GM21360 (cell line): Measurements from ENCODE around the gene RAPGEF4.
A peak's percentile ranks its signal among the peaks of the same experiment; 100 is the strongest.

Experiments
- ATAC-seq: cut with Tn5 transposase; IDR thresholded peaks from one replicate; pipeline ENCODE4 v1.9.1; 2021; ENCODE audit warnings: mild to moderate bottlenecking, moderate library complexity; ENCODE audit not compliant: unreplicated experiment

Gene RAPGEF4

DNA sequence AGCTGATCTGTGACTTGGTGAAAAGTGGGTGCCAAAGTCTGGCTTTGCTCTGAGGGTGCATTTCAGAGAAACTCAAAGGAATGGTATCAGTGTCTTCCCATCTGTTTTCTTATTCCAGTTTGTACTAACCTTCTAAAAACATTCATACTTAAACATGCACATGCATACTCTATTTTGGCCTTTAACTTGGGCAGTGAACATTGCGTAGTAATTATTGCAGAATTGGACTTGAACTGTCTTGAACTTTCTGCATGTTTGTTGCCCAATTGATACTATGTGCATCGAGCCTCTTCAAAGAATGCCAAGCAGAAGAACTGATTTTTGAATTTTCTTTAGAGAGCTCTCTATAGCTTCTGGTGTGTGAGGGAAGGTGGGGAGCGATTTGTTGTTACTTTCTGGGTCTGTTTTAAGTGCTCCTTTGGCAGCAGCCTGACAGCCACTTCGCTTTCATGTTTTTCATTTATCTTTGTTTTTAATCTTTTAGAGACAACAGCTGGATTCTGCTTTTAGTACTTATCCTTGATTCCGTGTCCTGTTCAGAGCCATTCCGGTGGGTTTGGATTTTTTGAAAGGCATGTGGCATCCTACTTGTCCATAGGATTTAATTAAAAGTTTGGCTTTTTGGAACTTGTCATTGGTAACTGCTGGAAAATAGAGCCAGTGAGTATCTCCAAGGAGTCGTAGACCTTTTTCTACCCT lies 159.2 kb downstream of the RAPGEF4 start:
- ATAC-seq, result no peak

DNA sequence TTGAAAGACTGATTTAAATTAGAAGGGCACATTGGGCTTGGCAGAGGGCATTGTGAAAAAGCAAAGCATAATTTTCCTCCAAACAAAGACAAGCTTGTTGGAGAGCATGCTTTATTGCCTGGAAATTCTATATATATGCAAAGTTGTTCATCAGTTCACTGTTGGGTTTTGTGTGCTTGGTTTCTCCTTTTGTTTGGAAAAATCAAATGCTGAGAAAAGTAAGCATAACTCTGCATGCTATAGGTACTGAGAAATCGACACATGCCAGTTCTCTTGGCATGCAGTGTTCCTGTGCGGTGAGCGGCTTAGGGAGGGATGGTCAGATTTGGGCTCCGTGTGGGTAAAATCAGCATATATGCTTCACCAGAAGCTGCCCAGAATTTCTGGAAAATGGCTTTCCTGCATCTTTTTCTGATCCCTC lies 161.0 kb downstream of the RAPGEF4 start:
- no peak for ATAC-seq

DNA sequence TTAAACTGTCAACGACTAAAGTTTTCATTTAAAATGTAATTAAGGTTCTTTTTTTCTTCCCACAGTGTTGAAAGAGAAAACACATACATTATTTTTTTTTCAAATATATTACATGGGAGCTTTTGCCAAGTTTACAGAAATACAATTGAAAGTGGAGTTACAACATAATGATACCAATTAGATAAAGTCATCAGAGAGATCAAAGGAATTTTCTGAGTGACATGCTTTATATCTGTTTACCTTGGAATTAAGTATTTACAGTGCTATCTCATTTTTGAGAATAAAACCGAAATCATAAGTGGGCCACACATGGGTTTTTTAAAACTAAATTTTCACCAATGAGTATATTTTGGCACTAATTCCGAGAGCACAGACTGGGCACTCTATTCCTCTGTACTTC lies 165.2 kb downstream of the RAPGEF4 start:
- ATAC-seq, result no peak

DNA sequence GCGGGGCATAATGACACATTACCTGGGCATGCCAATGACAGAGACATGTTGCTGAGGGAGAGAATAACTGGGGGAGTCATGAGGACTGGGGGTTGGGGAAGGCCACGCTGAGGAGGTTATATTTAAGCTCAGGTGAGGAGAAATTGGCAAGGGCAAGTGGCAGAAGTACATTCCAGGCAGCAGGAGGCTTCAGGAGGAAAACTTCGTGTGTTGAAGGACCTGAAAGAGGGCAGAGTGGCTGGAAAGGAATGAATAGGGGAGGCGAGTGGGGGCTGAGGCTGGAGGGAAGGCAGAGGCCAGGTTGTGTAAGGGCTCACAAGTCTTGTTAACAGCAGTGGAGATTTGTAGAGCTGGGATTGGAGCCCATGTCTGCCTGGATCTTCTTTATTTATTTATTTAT lies 166.3 kb downstream of the RAPGEF4 start:
- ATAC-seq, result no peak

DNA sequence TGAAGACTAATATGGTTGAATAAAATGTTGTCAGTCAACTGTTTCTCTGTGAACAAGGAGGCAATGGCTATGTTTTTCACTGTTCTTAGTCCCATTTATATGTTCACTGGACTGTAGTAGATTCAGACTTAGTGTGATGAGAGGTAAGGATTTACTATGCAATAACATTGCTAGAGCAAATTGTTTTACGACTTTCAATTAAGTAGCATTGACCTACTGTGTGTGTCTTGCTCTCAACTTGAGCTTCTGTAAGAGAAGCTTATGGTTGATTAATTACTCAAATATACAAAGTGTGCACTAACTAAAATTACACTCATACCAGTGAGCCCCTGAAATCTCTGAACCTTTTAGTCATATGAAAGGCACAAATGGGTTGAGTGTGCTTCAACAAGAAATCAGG lies 168.6 kb downstream of the RAPGEF4 start:
- ATAC-seq, result no peak

DNA sequence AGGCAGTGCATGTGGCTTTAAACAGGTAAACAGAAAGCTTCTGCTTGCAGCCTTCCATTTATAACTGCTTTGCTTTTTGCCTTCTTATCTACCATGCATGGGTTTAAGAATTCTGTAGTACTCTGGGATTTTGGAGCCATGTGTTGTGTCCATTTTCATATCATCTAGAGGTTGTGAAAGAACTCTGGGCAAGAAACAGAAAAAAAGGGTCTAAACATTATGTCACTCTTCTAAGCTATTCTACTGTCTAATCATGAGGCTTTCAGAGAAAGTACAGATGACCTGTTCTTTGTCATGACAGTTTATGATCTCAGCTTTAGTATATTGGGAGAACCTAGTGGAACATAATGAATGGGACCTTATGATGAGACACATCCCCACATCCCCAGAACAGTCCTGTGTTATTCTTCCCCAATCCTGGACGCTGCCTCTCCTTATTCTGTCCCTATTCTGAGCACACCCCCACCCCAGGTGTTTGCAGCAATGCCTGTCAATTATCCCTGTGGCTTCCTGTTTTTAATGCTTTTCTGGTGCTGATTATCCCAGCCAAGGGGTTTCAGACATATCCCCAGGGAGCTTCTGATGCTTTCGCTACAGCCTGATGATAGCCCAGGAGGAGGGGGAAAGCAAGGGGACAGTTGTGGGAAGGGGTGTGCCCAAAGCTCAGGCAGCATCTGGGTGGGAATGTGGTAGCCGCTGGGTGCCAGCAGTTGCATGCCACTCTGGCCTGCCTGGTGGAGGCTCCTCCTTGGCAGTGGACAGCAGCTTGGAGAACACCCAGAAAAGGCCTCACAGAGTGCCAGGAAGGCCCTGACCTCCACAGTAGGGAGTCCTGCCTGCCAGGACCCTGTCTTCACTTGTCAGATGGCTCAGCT lies 170.5 kb downstream of the RAPGEF4 start:
- no peak for ATAC-seq

DNA sequence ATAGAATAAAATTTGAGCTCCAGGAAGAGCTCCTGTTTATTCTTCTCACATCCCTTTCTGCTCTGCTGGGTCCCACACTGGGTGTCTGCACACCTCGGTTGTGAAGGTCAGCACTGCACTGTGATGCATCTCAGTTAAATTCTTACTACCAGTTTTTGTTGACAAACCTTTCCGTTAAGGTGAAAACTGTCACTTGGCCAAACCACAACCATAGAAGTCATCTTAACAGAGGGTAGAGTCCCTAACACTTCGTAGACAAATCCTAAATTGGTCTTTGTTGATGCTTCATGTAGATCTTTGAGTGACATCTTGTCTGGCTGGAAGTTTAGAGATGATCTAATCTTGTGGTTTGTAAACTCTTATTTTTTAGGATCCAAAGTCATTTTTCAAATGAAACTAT lies 172.6 kb downstream of the RAPGEF4 start:
- no peak for ATAC-seq

DNA sequence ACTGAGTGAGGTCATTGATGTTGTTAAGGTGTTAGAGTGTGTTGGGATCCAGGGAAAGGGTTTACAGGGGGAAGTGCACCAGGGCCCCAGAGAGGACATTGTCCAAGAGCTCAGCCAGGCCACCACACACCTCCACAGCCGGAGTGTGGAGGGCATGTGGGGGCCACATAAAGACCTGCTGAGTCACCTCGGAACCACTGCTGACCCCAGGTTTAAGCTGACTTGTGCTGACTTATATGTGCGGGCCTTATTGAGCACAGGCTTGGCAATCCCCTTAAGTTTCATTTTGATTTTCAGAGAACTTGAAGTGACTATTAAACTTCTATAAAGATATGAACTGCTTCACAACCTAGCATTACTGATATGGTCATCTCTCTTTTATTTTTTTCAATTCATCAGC lies 173.8 kb downstream of the RAPGEF4 start:
- ATAC-seq, result no peak

DNA sequence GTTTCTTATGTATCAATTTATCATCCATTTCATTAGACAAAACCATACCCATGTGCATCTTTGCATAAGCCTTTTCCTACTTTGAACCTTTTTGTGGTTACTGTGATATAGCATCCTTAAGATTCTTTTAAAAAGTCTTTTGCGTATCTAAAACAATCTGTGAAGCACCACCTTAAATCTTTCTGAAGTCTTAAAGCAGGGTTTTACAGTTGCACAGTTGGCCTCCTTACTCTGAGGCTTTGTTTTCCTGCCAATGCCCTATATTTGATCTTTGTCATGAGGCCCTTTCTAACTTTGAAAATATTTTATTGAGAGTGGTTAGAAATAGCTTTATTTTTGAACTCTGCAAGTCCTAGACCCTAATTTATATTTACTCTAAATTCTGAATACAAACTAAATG lies 176.6 kb downstream of the RAPGEF4 start:
- no peak for ATAC-seq

DNA sequence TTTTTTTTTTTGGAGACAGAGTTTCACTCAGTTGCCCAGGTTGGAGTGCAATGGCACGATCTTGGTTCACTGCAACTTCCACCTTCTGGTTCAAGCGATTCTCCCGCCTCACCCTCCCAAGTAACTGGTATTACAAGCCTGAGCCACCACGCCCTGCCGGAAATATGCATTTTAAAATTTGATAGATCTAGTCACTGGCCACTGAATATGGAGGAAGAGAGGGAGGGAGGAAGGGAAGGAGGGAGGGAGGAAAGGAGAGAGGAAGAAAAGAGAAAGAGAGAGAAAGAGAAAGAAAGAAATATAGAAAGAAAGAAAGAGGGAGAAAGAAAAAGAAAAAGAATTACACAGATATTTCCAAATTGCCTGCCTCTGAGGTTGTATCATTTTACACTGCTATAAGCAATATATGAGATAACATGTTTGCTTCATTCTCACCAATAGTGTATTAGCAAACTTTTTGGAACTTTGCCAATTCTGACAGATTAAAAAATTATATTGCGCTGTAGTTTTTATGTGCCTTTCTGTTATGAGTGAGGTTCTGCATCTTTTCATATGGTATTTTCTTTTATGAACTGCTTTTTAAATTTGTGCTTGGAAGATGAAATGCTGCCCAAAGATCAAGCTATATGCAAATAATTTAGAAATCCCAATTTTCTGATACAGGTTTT lies 178.8 kb downstream of the RAPGEF4 start:
- ATAC-seq, result no peak

DNA sequence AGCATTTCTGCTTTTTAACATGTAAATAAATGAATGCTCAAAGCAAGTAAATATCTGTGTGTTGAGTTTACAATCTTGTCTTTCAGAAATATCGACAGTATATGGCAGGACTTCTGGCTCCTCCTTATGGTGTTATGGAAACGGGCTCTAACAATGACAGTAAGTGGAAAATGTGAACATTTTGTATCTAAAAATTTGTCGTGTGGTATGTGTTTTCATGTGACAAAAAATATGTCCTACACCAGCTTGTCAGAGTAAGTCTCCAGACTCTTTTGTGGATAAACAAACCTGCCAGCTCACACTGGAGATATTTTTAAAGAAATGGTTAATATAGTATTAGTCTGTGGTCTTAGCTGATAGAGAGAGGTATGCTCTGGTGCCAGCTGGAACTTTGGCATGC lies 182.1 kb downstream of the RAPGEF4 start:
- ATAC-seq, result no peak

DNA sequence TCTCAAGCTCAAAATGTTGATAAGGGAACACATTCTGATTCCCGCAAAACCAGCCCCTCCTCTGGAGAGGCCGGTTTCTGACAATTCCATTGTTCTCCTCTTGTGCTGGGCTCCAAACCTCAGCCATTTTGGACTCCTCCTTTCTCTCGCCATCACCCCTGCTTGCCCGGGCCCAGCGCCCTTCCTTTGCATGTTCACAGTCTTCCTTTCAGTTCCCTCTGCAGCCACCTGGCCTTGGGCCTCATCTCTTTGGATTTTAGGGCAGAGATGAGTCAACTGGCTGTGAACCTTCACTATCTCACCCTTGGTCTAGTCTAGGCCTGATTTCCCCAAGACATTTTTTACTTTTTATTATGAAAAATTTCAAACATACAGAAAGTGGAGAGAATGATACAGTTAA lies 184.1 kb downstream of the RAPGEF4 start:
- ATAC-seq, result peak; percentile 75

DNA sequence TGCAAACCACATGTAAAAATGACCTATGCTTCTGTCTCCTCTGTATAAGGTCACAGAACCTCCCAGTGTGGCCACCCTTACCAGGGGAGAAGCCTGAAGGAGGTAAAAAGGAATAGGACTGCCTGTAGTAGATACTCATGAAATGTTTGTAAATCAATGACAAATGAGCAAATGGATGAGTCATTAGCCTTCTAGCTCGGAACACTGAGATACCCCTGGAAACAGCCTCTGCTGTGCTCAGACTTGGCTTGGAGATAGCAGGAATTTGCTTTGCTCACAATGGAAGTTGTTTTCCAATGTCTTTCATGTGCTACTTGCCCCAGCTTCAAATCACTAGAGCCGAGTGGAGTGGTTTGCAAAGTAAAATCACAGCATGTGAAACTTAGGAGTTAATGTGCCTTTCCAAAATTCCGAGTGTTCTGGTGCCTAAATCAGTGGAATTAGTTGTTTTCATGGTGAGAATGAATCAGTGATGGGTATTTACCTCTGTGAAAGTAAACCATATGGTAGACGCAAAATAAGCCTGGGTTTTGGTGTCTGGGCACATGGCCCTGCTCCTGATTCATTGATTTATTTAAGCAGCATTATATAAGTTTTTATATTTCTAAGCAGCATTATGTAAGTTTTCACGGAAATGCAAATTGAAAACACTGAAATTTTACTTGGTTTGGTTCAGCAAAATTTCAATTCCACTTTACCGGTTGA lies 186.0 kb downstream of the RAPGEF4 start:
- no peak for ATAC-seq

DNA sequence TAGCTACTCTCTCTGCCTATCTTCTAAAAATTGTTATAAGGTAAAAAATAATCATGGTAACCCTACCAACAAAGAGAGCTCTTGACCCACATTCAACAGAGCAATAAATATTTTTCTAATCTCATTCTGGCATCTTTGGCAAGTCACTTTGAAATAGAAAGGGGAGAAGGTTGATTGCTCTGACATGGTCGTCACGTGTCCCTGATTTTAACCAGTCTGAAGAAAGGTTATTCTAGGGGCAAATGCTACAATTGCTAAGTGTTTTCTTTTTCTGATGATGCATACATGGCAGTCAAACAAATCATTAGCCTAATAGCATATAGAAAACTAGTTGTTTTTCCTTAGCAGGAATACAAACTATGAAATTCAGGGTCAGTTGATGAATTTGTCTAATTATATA lies 186.7 kb downstream of the RAPGEF4 start:
- ATAC-seq, result no peak

DNA sequence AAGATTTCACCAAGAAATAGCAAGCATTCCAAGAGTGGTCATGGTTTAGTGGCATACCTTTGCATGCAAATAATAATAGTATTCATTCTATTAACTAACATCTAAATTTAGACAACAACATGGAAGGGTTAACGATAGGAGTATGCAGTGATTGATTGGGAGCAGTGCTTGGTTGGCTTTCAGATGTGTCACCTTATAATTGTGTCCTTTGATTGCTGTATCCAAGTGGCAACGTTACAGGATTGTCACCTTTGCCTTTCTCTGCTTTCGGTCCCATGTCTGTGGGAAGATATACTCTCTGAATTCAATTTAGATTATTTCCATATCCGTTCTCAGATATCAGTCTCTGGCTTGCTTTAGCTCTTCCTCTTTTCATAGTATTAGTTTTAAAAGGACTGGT lies 187.2 kb downstream of the RAPGEF4 start:
- no peak for ATAC-seq

DNA sequence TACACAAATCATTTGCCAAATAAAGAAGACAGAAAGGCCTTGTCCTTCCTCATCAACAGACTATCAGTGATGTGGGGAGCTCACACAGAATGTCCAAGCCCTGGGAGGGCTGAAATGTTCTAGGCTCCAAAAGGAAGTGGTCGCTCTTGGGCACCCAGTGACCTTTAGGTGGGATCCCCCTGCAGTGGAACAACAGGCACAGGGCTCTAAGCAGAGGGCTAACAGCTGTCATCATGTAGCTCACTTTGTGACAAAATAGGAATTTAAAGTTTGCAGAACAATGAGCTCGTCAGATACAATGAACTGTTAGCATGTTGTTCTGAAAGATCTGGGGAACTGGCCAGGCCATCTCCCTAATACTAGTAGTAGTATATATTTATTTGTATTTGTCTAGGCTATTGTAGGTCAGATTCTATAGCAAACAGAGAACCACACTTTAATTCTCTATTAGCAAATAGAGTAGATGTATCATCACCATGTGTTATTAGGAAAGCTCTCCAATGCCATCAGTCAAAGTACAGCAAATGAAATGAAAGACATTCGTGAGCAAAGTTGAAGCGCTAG lies 188.5 kb downstream of the RAPGEF4 start:
- no peak for ATAC-seq

DNA sequence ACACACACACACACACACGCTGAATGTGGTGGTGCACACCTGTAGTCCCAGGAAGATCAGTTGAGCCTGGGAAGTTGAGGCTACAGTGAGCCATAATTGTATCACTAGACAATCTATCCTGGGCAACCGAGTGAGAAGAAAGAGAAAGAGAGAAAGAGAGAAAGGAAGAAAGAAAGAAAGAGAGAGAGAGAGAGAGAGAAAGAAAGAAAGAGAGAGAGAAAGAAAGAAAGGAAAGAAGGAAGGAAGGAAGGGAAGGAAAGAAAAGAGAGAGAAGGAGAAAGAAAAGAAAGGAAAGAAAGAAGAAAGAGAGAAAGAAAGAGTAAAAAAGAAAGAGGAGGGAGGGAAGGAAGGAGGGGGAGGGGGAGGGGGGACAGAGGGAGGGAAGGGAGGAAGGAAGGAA lies 190.0 kb downstream of the RAPGEF4 start:
- ATAC-seq, result no peak

DNA sequence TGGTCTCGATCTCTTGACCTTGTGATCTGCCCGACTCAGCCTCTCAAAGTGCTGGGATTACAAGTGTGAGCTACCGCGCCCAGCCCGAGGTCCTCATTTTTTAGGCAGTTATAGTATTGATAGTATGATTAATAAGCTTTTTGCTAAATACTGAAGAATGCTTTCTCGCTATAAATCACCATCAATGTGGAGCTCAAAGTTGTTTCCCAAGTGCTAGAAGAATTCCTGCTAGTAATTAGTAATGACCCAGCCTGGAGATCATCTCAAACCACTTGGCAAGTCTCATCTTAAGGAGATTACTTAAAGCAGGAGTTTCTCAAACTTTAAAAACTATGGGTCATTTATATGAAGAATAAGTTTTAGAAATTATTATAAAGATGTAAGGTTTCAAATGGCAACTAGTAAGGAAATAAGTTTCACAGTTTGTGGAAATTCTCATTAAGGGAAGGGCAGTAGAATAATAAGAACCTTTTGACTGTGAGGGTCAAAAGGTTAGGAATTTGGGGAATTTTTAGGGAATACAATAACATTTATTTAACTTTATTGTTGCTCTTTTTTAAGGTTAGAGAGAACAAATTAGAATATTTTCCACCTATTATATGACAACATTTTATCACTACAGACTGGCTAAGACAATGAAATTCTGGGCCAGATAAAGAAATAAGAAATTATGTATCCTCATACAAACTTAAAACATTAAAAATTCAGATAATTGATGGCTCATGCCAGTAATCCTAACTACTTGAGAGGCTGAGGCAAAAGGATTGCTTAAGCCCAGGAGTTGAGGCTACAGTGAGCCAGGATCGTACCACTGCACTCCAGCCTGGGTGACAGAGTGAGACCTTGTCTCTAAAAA lies 191.4 kb downstream of the RAPGEF4 start:
- ATAC-seq, result no peak

DNA sequence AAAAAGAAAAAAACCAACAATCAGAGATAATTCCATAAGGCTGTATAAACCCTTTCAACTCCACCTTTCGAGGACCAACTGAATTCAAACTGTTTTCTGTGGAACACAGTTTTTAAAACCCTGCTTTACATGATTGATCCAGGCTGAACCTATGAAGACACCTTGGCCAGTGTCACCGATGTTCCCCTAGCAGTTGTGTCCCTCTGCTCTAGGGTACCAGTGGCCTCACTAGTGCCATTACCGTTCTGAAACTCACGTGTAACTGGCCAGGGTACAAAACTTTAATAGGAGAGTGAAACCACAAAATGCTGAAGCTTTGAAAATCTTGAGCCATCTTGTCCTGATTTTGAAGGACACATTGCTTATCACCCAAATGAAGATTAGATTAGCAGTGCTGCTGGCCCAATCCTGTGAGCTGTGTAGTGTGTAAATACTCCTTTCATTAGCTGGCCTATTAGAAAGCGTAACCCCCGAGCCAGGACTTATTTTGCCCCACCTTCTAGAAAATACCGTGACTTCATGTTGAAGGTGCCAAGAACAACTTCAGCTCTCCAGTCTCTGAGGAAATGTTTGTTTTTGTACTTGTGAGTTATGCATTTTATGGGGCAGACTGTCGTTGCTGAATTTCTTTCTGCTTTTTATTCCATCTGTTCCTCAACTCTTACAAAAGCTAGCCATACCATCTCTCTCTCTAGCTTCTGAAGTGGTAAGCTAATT lies 192.2 kb downstream of the RAPGEF4 start:
- no peak for ATAC-seq
